Osteocyte (in vitro differentiated cells): ENCODE data around the gene PGAP1. TPM values are rescaled to one million over a fixed set of nuclear protein-coding genes. Genes with fewer than 3 reads are reported as not detected.

ENCODE experiments used
- DNase-seq: peaks from one replicate; pipeline ENCODE4 v3.0.0; 2021; ENCODE audit warnings: mixed read lengths; ENCODE audit not compliant: unreplicated experiment; ENCODE audit errors: extremely low spot score
- H3K27ac Mint-ChIP-seq: one replicate; pipeline ENCODE4 v1.8.0; 2021; ENCODE audit warnings: mild to moderate bottlenecking, mixed read lengths; ENCODE audit not compliant: unreplicated experiment
- H3K27me3 Mint-ChIP-seq: one replicate; pipeline ENCODE4 v1.8.0; 2021; ENCODE audit warnings: mixed read lengths; ENCODE audit not compliant: unreplicated experiment
- H3K36me3 Mint-ChIP-seq: one replicate; pipeline ENCODE4 v1.8.0; 2021; ENCODE audit warnings: mixed read lengths; ENCODE audit not compliant: unreplicated experiment
- H3K4me1 Mint-ChIP-seq: one replicate; pipeline ENCODE4 v1.8.0; 2021; ENCODE audit warnings: mixed read lengths; ENCODE audit not compliant: unreplicated experiment
- H3K4me3 Mint-ChIP-seq: one replicate; pipeline ENCODE4 v1.8.0; 2021; ENCODE audit warnings: mild to moderate bottlenecking, moderate library complexity, mixed read lengths; ENCODE audit not compliant: unreplicated experiment
- H3K9me3 Mint-ChIP-seq: one replicate; pipeline ENCODE4 v1.8.0; 2021; ENCODE audit warnings: mixed read lengths; ENCODE audit not compliant: unreplicated experiment
- CTCF ChIP-seq: fragments of 200-600 bp; sonication (generic); IDR thresholded peaks from 2 replicates; pipeline ENCODE4 v1.5.0; 2021; ENCODE audit warnings: antibody characterized with exemption, mild to moderate bottlenecking, moderate library complexity
- total RNA-seq: library from RNA; stranded (reverse); gene quantifications from 2 replicates; pipeline ENCODE4 v1.2.1, GENCODE V29; 2021

Gene PGAP1
- total RNA-seq, 1 donor from 2014 or later = 22.4 TPM

- Mint-ChIP-seq H3K4me1 (peaks cover 10% of the 10 kb centered on the region), H3K27ac (no peak overlapping the region)
- no peak for TF ChIP-seq CTCF
These were observed 23.7 kb downstream of the PGAP1 start for GRCh38 chr2:196902828-196903227.

DNA sequence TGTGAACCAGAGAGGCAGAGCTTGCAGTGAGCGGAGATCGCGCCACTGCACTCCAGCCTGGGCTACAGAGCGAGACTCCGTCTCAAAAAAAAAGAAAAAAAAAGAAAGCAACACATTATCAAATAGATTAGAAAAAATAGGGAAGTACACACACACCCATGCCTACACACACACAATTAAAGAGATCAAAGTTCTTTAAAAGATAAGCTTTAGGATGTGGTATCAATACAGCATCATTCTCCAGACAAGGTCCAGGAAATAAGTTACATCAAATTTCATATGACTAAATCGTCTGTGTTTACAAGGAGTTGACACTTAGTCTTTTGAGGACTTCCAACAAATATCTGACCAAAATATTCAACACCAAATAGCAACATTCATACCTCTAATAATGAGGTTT, 25.7 kb downstream of the PGAP1 start:
- Mint-ChIP-seq H3K27me3 (no peaks in the 10 kb centered on the region), H3K36me3 (peaks cover 30% of the 10 kb centered on the region), H3K9me3 (no peaks in the 10 kb centered on the region), H3K27ac (no peak overlapping the region), H3K4me1 (peaks cover 10% of the 10 kb centered on the region), H3K4me3 (no peak overlapping the region)
- no peak for TF ChIP-seq CTCF
- no peak for DNase-seq

More at GRCh38 chr2:196902828-196903227, 23.7 kb downstream of the PGAP1 start:
- Mint-ChIP-seq H3K27me3 (no peaks in the 10 kb centered on the region), H3K4me3 (no peak overlapping the region), H3K36me3 (peaks cover 23% of the 10 kb centered on the region), H3K9me3 (no peaks in the 10 kb centered on the region)
- DNase-seq = no peak

GRCh38 chr2:196899976-196900375, 26.5 kb downstream of the PGAP1 start:
- Mint-ChIP-seq H3K4me1 (peaks cover 5% of the 10 kb centered on the region), H3K27ac (no peak overlapping the region), H3K9me3 (no peaks in the 10 kb centered on the region), H3K4me3 (no peak overlapping the region), H3K27me3 (no peaks in the 10 kb centered on the region), H3K36me3 (peaks cover 36% of the 10 kb centered on the region)
- no peak for TF ChIP-seq CTCF
- DNase-seq = no peak

- no peaks in the 10 kb centered on the region for H3K9me3 Mint-ChIP-seq
- peaks cover 2% of the 10 kb centered on the region for H3K4me1 Mint-ChIP-seq
- TF ChIP-seq CTCF = no peak
- H3K27me3 Mint-ChIP-seq = no peaks in the 10 kb centered on the region
- H3K4me3 Mint-ChIP-seq = no peak overlapping the region
- no peak overlapping the region for H3K27ac Mint-ChIP-seq
- no peak for DNase-seq
- H3K36me3 Mint-ChIP-seq = peaks cover 40% of the 10 kb centered on the region
These were observed 35.4 kb downstream of the PGAP1 start for GRCh38 chr2:196891136-196891535.

GRCh38 chr2:196887431-196887830, 39.1 kb downstream of the PGAP1 start:
- H3K4me1 Mint-ChIP-seq = no peaks in the 10 kb centered on the region
- no peak for TF ChIP-seq CTCF

More at GRCh38 chr2:196887431-196887830, 39.1 kb downstream of the PGAP1 start:
- Mint-ChIP-seq H3K27me3 (no peaks in the 10 kb centered on the region), H3K36me3 (peaks cover 34% of the 10 kb centered on the region), H3K9me3 (peaks cover 1% of the 10 kb centered on the region), H3K4me3 (no peak overlapping the region), H3K27ac (no peak overlapping the region)
- no peak for DNase-seq
